Cortex of kidney (tissue), 1 donor: ENCODE data around the gene AP3S2.
"Not testable (repeated sequence)": the region's sequence is repeated elsewhere in the genome, so short reads cannot be mapped to it uniquely, and the experiment has no call there.

Source experiments
- DNase-seq: peaks from one replicate; lab custom pipeline; 2025; lab: John Stamatoyannopoulos, UW

The AP3S2 gene

DNA sequence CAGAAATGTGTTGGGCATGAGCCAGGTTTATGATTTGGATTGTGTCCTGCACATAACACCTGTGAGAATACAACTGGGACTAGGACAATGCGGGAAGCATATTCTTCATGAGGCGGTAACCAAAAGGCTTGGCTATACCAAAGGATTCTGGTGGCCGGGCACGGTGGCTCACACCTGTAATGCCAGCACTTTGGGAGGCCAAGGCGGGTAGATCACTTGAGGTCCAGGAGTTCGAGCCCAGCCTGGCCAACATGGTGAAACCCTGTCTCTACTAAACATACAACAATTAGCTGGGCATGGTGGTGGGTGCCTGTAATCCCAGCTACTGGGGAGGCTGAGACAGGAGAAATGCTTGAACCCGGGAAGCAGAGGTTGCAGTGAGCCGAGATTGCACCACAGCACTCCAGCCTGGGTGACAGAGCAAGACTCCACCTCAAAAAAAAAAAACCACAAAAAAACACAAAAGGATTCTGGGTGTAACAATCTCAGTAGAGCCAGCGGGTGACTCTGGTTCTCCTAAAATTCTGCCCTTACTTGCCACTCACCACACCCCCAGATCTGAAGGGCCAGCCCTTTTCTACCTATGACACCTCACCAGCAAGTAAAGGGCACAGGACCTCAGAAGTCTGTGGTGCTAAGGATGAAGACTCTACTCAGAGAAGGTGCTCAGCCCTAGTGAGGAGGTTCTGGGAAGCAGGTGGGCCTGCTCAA is 59.2 kb downstream of the AP3S2 start:
- not testable (repeated sequence) for DNase-seq

DNA sequence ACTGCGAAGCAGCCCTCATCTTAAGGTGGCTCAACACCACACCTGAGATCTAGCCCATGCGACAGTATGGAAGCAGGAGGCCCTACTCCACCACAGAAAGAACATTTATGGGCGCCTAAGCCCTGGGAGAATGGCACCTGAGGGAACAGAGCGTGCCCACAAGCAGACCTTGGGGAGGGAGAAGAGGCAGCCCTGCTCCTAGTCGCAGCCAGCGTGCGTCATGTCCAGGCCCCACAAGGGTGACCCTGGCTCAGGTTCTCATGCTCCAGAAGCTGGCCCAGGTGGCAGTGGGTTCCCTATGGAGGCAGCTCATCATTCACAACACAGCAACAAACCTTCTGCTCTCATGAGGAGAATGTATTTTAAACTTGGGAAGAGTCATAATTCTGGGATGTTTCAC is 59.8 kb downstream of the AP3S2 start:
- DNase-seq, result no peak

DNA sequence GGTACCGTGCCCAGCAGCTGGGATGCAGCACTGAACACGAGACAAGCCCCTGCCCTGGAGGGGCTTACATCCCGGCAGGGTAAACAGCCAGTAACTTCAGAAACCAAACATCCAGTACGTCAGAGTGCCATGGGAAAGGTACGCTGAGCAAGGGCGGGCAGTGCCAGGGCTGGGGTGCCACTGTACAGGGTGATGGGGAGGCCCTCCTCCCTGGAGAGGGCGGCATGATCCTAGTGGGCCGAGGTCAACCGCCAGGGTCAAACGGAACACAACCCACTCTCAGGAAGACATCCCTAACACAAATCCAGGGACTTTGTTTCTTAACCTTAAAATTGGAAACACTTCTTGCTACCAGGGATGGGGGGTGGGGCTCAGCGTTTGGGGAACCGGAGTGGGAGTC is 63.2 kb downstream of the AP3S2 start:
- no peak for DNase-seq

DNA sequence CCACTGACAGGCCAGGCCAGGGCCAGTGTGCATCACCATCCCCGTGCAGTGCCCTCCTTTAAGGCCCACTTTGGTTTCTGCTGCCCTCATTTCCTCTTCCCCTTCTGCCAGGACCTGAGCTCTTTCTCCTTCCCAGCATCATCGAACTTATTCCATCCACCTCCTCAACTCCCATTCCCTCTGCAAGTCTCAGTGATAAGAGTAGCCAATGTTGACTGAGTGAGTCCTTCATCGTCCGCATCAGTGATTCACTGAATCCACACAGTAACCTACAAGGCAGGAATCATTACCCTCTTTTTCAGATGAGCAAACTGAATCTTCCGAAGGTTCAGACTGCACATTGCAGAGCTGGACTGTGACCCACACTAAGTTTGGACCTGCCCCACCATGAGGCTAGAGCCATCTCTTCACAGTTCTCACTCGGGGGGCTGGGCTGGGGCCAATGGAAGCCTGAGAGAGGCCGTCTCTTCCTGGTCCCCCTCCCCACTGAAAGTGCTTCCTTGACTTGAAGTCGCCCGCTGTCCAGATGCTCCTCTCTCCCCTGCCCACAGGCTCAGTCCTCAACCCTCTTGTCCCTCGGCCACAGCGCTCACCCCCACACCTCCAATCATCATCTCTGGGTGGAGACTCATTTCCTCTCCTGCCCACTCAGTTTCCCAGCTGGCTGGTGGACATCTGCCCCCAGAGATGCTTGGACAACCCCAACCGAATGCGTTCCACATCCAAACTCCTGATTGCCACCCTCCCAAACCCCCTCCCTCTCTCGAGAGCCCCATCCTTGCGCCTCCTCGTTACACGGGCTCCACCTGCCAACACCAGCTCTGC is 64.0 kb downstream of the AP3S2 start:
- no peak for DNase-seq

DNA sequence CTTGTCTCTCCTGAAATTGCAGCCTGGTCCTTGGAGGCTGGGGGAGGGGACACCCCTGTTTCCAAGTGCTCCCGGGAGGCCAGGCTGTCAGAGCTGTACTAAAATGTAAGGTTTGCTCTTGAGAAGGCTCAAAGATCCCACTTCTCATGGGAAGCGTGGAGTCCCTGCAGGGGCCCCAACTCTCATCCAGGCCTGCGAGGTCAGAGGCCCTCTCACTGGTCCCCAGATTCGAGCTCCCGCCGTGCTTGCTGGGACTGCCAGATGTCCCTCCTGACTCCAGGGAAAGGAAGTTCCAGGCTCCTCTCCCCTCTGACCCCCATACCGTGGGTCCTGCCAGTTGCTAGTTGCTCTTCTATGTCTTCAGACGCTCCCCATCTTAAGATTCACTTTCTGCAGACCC is 64.6 kb downstream of the AP3S2 start:
- no peak for DNase-seq

DNA sequence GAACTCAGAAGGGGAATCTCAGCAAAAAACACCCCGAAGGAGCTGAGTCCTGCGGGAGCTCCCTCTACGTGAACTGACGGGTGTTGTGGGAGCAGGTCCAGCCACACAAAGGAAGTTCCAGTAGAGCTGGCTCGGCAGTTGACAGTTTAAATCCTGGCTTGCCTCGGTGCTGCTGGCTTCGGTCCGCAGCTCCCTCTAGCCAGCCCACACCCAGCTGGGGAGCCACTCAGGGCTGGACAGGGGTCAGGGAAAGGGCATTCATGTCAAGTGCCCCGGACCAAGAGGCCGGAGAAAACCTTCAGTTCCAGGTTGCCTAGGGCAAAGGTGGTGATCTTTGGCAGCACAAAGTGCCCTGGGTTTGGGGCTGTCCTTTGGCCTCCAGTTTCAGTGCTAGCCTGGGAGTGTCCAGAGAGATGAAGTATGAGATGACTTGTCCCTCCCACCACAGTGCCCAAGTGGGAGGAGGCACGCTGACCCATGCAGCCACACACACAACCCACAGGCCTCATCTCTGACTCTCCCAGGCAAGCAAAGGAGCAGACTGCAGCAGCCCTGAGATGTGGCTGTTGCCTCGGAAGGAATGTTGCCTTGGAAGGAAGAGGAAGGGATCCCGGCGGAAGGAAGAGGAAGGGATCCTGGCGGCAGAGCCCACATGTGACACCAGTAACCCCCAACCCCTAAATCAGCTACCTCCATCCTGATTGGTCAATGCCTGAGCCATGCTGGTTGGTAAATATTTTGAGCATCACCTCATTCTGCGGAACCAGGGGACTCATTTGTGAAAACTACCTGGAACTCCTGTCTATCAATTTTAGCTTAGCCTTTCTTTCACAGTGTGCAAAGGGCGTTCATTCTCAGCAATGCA is 65.3 kb downstream of the AP3S2 start:
- no peak for DNase-seq

DNA sequence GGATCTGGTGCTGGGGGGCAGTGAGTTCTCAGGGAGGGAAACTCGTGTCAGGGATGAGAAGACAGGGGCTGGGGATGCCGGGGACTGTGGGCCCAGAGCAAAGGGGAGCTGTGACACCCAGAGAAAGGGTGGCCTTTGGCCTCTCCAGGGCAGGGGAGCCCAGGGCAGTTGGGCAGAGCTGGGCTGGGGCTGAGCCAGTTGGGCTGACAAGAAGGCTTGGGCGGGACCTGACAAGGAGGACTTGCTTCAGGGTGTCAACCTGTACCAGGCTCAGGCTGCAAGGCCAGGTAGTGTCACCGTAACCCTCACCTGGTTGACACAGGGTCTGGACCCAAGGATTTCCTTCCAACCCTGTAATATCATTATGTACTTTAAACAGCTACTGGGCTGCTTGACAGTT is 66.0 kb downstream of the AP3S2 start:
- no peak for DNase-seq

DNA sequence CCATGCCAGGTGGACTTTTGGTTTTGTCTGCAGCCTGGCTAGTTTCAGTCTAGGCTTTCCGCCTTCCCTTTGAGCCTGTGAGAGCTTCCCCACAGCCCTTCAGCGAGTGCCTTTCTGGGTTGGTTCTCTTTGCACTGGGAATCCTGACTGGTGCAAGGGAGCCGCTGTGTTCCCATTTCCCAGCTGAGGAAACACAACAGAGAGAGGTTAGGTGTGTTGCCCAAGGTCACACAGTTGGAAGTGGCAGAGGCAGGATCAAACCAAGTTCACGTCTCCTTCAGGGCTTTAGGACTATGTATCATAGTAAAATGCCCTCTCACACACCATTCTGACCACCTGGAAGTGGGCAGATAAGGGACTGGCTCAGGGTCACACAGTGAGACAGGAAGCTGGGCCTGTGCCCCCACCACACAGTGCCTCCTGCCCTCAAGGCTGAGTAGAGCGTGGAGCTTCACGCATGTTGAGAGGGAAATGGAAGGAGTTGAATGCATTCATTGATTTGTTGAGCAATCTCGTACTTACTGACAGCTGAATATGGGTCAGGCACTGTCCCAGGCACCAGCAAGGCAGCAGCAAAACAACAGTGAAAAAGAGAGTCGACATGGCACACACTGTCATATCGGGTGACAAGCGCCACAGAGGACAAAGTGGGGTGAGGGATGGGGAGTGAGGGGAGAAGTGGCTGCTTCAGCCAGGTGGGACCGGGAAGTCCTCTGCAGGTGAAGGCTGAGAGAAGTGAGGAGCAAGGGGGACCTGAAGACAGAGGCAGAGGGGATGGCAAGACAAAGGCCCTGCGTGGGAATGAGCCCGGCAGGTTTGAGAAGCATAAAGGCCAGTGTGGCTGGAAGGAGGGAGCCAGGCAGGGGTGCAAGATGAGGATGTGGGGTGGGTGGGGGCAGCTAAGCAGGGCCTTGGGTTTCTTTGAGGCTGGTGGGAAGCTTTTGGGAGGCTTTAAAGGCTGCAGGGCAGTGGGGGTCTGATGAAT is 66.8 kb downstream of the AP3S2 start:
- DNase-seq, result no peak

DNA sequence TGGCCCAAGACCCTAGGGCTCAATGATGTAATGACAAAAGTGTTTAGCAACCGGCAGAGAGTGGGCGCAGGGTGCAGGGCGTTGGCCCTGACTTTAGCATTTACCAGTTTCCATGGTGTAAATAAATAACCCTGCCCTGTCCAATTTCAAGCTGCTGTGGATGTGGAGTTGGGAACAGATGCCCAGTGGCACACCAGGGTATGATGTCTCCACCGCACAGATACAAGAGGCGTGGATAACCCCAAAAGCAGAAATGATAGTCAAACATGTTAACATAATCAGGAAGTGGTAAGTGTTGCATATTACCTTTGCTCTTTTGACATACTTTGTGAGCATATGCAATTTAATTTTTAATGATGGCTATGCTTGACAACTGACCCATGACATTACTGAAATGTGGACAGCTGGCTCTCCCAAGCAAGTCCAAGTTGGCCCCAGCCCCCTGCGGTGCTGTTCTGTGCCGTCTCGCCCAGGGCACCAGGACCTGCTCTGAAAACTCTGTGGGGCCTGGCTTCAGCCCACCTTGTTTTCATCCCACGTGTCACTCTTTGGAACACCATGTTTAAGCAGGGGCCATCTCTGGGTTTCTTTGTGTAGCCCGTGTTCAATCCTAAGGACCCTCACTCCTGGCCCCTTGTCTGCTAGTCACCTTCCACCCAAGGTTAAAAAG is 68.4 kb downstream of the AP3S2 start:
- no peak for DNase-seq

DNA sequence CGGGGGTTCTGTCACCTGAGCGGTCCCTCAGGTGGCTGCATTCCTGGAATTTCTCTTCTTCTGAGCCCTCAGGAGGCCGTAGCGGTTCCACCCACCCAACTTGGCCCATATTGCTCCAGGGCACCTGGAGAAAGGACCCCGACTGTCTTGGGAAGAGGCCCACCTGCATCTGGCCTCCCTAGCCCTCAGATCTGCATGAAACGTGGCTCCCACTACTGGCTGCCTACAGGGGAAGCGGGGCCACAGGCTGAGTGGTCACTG is 69.3 kb downstream of the AP3S2 start:
- no peak for DNase-seq

DNA sequence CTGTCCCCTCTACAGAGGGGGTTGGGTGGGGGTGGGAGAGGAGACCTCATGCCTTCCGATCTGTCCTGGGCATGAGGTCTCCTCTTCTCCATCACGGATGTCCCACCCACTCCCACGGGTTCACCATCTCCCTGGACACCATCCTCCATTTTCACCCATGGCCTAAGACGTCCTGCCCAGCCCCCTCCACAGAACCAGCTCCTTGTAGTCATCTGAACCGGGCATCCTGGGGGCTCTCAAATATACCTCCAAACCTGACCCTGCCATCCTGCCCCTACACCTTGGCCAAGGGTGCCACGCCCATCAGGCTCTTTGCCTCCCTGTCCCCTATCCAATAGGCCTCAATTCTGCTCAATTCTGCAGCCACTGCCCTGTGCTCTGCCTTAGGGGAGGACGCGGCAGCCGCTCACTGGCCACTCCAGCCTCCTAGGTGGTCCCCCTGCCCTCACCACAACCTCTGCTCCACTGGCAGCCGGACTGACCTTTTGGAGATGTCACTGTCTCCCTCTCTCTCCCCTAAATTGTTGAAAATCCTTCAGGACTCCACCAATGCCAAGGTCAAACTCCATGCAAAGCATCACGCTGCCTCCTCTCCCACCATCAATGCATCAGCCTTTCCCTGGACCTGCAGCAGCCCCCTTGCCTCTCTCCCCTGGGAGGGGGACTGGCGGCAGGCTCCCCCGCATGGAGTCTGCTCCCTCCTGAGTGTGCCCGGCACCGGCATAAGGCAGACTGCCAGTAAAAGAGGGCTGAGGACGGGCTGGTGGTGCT is 69.8 kb downstream of the AP3S2 start:
- DNase-seq, result no peak

DNA sequence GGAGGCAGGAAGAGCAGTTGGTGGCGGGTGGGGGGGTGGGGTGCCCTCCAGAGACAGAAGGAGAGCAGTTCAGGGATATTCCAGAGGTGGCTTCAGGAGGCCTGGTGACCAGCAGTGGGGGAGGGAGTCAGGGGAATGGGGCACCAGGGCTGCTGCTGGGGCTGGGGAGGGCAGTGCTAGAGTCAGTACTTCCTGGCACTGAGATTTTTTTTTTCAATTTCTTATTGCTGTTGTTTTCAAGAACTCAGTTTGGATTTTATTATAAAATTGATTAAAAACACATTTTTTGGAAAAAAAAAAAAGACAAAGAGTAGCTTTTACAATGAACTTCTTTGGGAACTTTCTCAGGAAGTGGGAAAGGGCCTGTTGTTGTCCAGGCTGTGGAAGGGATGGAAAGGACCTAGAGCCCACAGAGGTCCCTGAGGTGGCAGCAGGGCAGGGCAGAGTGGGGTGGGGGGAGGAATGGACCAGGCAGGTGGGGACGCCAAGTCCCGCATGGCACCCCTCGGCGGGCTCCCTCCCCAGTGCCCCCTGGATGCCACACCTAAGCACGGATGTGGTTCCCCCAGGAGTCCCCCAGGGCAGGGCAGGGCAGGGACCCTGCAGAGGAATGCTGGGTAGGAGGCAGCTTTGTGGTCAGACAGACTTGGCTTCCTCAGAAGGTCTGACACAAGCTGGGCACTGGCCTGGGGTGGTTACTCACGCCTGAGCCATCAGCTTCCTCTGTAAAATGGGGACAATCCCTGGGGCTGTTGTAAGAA is 70.7 kb downstream of the AP3S2 start:
- DNase-seq, result no peak

DNA sequence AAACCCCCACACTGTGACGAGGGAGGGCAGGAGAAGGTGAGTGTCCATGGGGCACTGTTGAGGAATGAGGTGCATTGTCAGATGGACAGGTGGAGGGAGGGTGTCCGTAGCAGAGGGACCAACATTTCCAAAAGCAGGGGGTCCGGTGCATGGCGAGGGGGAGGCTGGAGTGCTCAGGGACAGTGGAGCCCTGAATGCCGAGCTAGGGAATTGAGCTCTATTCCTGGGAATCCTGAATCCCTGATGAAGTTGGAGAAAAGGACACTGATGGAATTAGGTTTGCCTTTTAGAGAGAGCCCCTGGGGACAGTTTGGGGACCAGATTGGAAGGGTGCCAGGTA is 71.2 kb downstream of the AP3S2 start:
- DNase-seq, result no peak

DNA sequence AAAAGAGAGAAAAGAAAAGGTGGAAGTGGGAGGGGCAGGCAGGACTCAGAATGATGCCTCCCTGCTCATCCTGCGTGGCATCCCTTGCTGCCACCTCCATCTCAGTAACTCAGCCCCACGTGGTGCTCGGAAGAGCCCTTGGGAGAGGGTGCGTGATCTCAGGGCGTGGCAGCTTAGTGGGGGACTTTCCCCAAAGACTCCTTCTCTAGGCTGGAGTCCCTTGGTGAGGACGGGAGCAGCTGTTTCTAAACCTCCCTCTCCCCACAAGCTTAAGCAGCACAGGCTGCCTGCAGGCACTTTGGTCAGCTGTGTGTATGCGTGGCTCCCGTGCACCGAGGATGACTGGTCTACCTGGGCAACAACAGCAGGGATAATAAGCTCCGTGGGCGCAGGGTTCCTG is 71.8 kb downstream of the AP3S2 start:
- no peak for DNase-seq

DNA sequence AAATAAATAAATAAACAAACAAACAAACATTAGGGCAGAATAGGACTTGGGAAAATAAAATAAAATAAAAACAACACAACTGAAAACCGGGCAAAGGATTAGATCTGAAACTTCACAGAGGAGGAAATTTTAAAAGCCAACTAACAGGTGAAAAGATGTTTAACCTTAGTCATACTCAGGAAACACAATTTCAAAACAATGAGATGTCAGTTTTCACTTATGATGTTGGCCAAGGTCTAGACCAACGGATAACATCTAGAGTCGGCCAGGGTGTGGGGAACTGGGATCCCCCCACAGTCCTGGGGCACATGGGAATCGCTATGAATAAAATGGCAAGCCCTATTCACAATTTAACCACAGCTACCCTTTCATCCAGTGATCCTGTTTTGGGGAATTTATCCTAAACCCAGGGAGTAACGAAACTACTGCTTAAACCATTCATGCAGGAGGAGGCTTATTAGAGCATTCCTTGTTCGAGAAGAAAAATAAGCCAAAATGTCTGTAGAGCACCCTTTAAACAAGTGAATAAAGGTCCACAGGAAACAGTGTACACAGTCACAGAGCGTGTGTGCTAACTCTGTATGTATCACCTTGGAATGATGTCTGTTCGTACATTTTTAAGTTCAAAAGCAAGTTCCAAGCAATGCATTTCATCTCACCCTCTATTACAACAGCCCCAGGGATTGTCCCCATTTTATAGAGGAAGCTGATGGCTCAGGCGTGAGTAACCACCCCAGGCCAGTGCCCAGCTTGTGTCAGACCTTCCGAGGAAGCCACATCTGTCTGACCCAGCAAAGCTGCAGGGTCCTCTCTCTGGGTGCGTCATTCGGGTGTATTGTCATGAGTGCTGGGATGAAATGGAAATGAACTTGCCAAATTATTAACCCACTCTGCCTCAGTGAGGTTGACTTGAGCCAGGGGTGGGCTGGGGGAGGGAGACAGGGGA is 72.9 kb downstream of the AP3S2 start:
- DNase-seq, result no peak

DNA sequence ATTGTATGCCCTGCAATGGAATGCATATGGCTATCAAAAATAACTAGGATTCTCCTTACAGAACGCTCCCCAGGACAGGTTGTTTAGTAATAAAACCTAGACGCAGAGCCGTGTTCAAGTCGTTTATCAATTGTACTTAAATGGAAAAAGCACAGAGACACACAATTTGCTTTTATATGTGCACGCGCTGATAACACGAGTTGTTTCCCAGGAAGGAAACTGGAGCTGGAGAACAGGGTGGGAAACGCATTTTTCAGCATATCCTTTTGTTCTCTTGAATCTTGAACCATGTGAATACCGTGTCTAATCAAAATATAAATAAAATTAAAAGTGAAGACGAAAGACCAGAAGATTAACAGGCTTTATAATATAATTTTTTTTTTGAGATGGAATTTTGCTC is 75.5 kb downstream of the AP3S2 start:
- DNase-seq, result no peak

DNA sequence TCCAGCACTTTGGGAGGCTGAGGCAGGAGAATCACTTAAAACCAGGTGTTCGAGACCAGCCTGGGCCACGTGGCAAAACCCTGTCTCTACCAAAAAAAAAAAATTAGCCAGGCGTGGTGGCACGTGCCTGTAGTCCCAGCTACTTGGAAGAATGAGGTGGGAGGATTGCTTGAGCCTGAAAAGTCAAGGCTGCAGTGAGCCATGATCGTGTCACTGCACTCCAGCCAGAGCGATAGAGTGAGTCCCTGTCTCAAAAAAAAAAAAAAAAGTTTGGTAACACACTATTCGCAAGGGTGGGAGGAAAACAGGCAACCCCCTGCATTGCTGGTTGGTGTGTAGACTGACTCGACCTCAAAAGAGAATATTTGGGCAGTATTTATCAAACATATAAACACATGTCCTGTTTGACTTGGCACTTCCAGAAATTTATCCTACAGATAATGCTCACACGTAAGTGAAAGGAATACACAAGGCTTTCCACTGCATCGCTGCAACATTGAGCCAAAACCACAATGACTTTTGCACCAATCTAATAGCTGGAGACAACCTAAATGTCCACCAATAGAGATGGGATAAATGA is 76.0 kb downstream of the AP3S2 start:
- DNase-seq, result no peak

DNA sequence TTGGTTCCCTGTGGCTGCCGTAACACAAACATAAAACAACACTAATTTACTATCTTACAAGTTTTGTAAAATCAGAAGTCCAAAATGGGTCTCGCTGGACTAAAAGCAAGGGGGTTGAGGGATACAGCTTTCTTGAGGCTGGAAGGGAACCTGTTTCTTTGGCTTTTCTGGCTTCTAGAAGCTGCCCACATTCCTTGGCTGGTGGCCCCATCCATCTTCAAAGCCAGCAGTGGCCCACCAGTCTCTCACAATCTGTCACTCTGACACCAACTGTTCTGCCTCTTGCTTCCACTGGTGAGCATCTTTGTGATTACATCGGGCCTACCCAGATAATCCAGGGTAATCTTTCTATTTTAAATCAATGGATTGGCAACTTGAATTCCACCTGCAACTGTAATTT is 78.0 kb downstream of the AP3S2 start:
- no peak for DNase-seq
